Upper lobe of right lung (tissue), 1 donor: ENCODE data around the gene COL6A1. TPM values are rescaled to one million over a fixed set of nuclear protein-coding genes. Genes with fewer than 3 reads are reported as not detected.
"Not testable (repeated sequence)": the region's sequence is repeated elsewhere in the genome, so short reads cannot be mapped to it uniquely, and the experiment has no call there.

ENCODE experiments used
- ATAC-seq: fragments of 200-7000 bp; cut with Tn5 transposase; one replicate; pipeline ENCODE4 v1.9.1; 2020; ENCODE audit warnings: mild to moderate bottlenecking, moderate library complexity
- DNase-seq: peaks from one replicate; pipeline ENCODE4 v3.0.0-alpha.2; 2020
- H3K27ac ChIP-seq: fragments of 200-600 bp; one replicate; pipeline ENCODE4 v1.8.0; 2022
- H3K27me3 ChIP-seq: fragments of 200-600 bp; one replicate; pipeline ENCODE4 v1.8.0; 2022; ENCODE audit warnings: mild to moderate bottlenecking
- H3K36me3 ChIP-seq: fragments of 200-600 bp; one replicate; pipeline ENCODE4 v1.8.0; 2022
- H3K4me1 ChIP-seq: fragments of 200-600 bp; one replicate; pipeline ENCODE4 v1.8.0; 2022
- H3K4me3 ChIP-seq: fragments of 200-600 bp; one replicate; pipeline ENCODE4 v1.8.0; 2022; ENCODE audit warnings: mild to moderate bottlenecking
- H3K9me3 ChIP-seq: fragments of 200-600 bp; one replicate; pipeline ENCODE4 v1.8.0; 2022
- intact Hi-C: fragments of 100-400 bp; cut with DNase I; formaldehyde crosslinking; loops from one replicate; pipeline ENCODE4 v1.11.0; 2022
- total RNA-seq: library from RNA; stranded (reverse); fragmentation: NEBNext Ultra II Directional; extraction: Animal tissue kit (Norgen Biotek cat#: 25700); gene quantifications from one replicate; pipeline ENCODE4 v1.2.1, GENCODE V29; 2021
- TF ChIP-seq, protein P1 (sequence below): fragments of 200-600 bp; IDR thresholded peaks from one replicate; pipeline ENCODE4 v1.8.0; 2022; ENCODE audit warnings: antibody characterized with exemption
- donor health status: DM: no; HTN: yes; CAD: no; lungs with severe emphysema.

COL6A1 gene
- total RNA-seq, 1 donor from 2014 or later, result 175 TPM

- H3K36me3 ChIP-seq, result no peaks in the 10 kb centered on the region
- intact Hi-C loops, result no loop called here
- H3K4me1 ChIP-seq, result no peaks in the 10 kb centered on the region
- H3K27me3 ChIP-seq, result no peaks in the 10 kb centered on the region
- ATAC-seq, result no peak
- TF ChIP-seq, protein P1, sequence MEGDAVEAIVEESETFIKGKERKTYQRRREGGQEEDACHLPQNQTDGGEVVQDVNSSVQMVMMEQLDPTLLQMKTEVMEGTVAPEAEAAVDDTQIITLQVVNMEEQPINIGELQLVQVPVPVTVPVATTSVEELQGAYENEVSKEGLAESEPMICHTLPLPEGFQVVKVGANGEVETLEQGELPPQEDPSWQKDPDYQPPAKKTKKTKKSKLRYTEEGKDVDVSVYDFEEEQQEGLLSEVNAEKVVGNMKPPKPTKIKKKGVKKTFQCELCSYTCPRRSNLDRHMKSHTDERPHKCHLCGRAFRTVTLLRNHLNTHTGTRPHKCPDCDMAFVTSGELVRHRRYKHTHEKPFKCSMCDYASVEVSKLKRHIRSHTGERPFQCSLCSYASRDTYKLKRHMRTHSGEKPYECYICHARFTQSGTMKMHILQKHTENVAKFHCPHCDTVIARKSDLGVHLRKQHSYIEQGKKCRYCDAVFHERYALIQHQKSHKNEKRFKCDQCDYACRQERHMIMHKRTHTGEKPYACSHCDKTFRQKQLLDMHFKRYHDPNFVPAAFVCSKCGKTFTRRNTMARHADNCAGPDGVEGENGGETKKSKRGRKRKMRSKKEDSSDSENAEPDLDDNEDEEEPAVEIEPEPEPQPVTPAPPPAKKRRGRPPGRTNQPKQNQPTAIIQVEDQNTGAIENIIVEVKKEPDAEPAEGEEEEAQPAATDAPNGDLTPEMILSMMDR, result no peak
- no peak overlapping the region for H3K4me3 ChIP-seq
- H3K9me3 ChIP-seq, result no peaks in the 10 kb centered on the region
- DNase-seq, result no peak
- no peak overlapping the region for H3K27ac ChIP-seq
Observed at GRCh38 chr21:46039891-46040660, 58.5 kb downstream of the COL6A1 start.

- intact Hi-C loops, result no loop called here
- no peaks in the 10 kb centered on the region for H3K9me3 ChIP-seq
- no peaks in the 10 kb centered on the region for H3K4me1 ChIP-seq
- no peaks in the 10 kb centered on the region for H3K27me3 ChIP-seq
- DNase-seq (no peak), ATAC-seq (no peak)
- H3K27ac ChIP-seq, result no peak overlapping the region
- H3K36me3 ChIP-seq, result no peaks in the 10 kb centered on the region
- no peak overlapping the region for H3K4me3 ChIP-seq
- TF ChIP-seq, protein P1, result no peak
Observed at GRCh38 chr21:46040707-46041106, 59.1 kb downstream of the COL6A1 start.

DNA sequence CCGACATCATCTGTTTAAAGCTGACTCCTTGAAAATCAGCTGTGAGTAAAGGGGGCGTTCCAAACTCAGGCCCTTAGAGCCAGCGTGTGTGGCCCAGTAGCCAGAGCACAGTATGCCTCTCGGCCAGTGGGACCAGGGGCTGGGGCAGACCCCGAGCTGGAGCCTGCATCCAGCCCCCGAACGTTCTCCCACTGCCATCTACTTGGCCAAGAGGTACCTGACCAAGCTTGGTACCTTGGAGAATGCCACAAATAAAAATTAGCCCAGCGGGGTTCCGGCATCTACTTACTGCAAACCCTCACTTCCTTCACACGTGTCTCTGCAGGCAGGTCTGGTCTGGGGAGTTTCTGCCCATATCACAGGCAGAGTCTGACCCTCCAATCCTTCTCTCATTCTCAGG, 59.6 kb downstream of the COL6A1 start:
- Histone ChIP-seq H3K4me1 (no peaks in the 10 kb centered on the region), H3K36me3 (no peaks in the 10 kb centered on the region), H3K27me3 (no peaks in the 10 kb centered on the region), H3K27ac (no peak overlapping the region), H3K4me3 (no peak overlapping the region), H3K9me3 (no peaks in the 10 kb centered on the region)
- TF ChIP-seq, protein P1, result no peak
- intact Hi-C loops, result no loop called here
- ATAC-seq (no peak), DNase-seq (no peak)

DNA sequence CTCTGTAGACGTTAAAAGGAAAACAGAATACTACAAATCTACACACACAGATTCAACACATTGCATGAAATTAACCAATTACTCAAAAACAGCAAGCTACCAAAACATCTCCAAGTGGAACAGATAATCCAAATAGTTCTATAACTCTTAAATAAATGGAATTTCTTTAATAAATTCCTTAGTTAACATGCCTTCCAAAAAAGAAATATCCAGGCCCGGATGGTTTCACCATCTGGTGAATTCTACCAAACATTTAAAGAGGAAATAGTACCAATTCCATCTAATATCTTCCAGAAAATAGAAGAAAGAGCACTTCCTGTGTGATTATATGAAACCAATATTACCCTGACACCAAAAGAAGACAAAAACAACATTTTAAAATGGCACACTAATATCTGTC, 63.6 kb downstream of the COL6A1 start:
- intact Hi-C loops, result no loop called here
- Histone ChIP-seq H3K4me3 (no peak overlapping the region), H3K9me3 (no peaks in the 10 kb centered on the region), H3K27me3 (no peaks in the 10 kb centered on the region), H3K4me1 (no peaks in the 10 kb centered on the region), H3K36me3 (no peaks in the 10 kb centered on the region), H3K27ac (no peak overlapping the region)
- DNase-seq (no peak), ATAC-seq (no peak)
- TF ChIP-seq, protein P1, result no peak

DNA sequence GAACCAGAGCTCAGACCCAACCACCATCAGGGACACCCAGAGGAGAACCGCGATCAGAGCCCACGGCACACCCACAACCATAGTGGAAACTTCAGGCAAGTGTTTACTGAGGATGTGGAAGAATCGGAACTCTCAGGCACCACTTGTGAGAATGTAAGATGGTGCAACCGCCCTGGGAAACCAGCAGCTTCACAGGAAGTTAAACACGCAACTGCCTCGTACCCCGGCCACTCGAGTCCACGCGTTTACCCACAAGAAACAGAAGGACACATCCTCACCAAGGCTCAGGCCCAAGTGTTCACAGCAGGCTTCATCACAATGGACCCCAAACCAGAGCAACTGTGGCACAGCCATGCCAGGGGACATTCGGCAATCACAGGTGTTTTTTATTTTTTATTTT, 64.9 kb downstream of the COL6A1 start:
- no peaks in the 10 kb centered on the region for H3K36me3 ChIP-seq
- H3K27me3 ChIP-seq, result no peaks in the 10 kb centered on the region
- TF ChIP-seq, protein P1, result no peak
- no peak for DNase-seq
- no peak overlapping the region for H3K4me3 ChIP-seq
- ATAC-seq, result no peak
- no peak overlapping the region for H3K27ac ChIP-seq
- H3K9me3 ChIP-seq, result no peaks in the 10 kb centered on the region
- intact Hi-C loops, result no loop called here
- no peaks in the 10 kb centered on the region for H3K4me1 ChIP-seq

DNA sequence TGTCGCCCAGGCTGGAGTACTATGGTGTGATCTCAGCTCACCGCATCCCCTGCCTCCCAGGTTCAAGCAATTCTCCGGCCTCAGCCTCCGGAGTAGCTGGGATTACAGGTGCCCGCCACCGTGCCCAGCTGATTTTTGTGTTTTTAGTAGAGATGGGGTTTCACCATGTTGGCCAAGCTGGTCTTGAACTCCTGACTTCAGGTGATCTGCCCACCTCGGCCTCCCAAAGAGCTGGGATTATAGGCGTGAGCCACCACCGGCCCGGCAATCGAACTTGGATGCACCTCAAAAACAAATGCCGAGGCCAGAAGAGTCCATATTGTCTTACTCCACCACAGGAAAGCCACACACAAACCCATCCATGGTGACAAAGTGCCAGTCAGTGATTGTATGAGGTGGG, 65.3 kb downstream of the COL6A1 start:
- H3K4me1 ChIP-seq, ATAC-seq, intact Hi-C loops, H3K4me3 ChIP-seq, H3K27ac ChIP-seq, H3K27me3 ChIP-seq, H3K9me3 ChIP-seq, DNase-seq, H3K36me3 ChIP-seq: not testable (repeated sequence)
